Mesendoderm (in vitro differentiated cells): ENCODE data around the gene TXN.
A peak's percentile ranks its signal among the peaks of the same experiment; 100 is the strongest.

Experiments used
- DNase-seq: peaks from one replicate; pipeline ENCODE4 v3.0.0; 2013
- H2AK5ac ChIP-seq: 2 replicates; pipeline ENCODE4 v1.6.1; 2013; ENCODE audit warnings: low read length, inconsistent platforms
- H2BK120ac ChIP-seq: 2 replicates; pipeline ENCODE4 v1.6.1; 2013; ENCODE audit warnings: low read depth, mild to moderate bottlenecking, low read length, moderate library complexity, mixed read lengths
- H2BK15ac ChIP-seq: replicated peaks from 2 replicates; pipeline ENCODE4 v1.6.1; 2013; ENCODE audit warnings: low read depth, mild to moderate bottlenecking, moderate library complexity
- H2BK5ac ChIP-seq: 2 replicates; pipeline ENCODE4 v1.6.1; 2013; ENCODE audit warnings: low read length, inconsistent platforms
- H3K18ac ChIP-seq: 2 replicates; pipeline ENCODE4 v1.6.1; 2013; ENCODE audit warnings: mild to moderate bottlenecking, low read length, mixed read lengths
- H3K23ac ChIP-seq: one replicate; pipeline ENCODE4 v1.6.1; 2013; ENCODE audit warnings: low read length
- H3K27ac ChIP-seq: 2 replicates; pipeline ENCODE4 v1.5.1; 2013; ENCODE audit warnings: low read depth, mild to moderate bottlenecking, inconsistent platforms, low read length, moderate library complexity
- H3K27me3 ChIP-seq: 2 replicates; pipeline ENCODE4 v1.6.1; 2013; ENCODE audit warnings: low read length, control low read depth, mild to moderate bottlenecking, inconsistent platforms; ENCODE audit not compliant: insufficient read depth, poor library complexity
- H3K36me3 ChIP-seq: 2 replicates; pipeline ENCODE4 v1.6.1; 2013; ENCODE audit warnings: low read length, inconsistent platforms; ENCODE audit not compliant: control insufficient read depth, insufficient read depth
- H3K4ac ChIP-seq: one replicate; pipeline ENCODE4 v1.6.1; 2013; ENCODE audit warnings: low read depth, mild to moderate bottlenecking, low read length, moderate library complexity
- H3K4me1 ChIP-seq: 2 replicates; pipeline ENCODE4 v1.6.1; 2013; ENCODE audit warnings: low read depth, low read length, inconsistent platforms; ENCODE audit not compliant: control insufficient read depth
- H3K4me2 ChIP-seq: 2 replicates; pipeline ENCODE4 v1.6.1; 2013; ENCODE audit warnings: low read length
- H3K4me3 ChIP-seq: 2 replicates; pipeline ENCODE4 v1.5.1; 2013; ENCODE audit warnings: mild to moderate bottlenecking, low read length
- H3K56ac ChIP-seq: one replicate; pipeline ENCODE4 v1.6.1; 2013; ENCODE audit warnings: low read length
- H3K79me1 ChIP-seq: 2 replicates; pipeline ENCODE4 v1.6.1; 2013; ENCODE audit warnings: low read length, inconsistent platforms
- H3K79me2 ChIP-seq: 2 replicates; pipeline ENCODE4 v1.6.1; 2013; ENCODE audit warnings: mild to moderate bottlenecking, low read length; ENCODE audit not compliant: control insufficient read depth, insufficient read depth
- H3K9ac ChIP-seq: 2 replicates; pipeline ENCODE4 v1.6.1; 2013; ENCODE audit warnings: low read length, inconsistent platforms
- H4K5ac ChIP-seq: one replicate; pipeline ENCODE4 v1.6.1; 2013; ENCODE audit warnings: low read length
- H4K8ac ChIP-seq: one replicate; pipeline ENCODE4 v1.6.1; 2013; ENCODE audit warnings: low read depth, mild to moderate bottlenecking, control low read depth, low read length, moderate library complexity
- WGBS: extraction: QIAGEN DNeasy Blood & Tissue Kit; methylation state at CpG from one replicate; pipeline ENCODE4 v1.1.7; 2013; ENCODE audit warnings: low lambda C conversion rate, missing lambda C conversion rate; ENCODE audit not compliant: insufficient coverage; ENCODE audit errors: extremely low coverage; 5-methylcytosine and 5-hydroxymethylcytosine counted together

Gene TXN

DNA sequence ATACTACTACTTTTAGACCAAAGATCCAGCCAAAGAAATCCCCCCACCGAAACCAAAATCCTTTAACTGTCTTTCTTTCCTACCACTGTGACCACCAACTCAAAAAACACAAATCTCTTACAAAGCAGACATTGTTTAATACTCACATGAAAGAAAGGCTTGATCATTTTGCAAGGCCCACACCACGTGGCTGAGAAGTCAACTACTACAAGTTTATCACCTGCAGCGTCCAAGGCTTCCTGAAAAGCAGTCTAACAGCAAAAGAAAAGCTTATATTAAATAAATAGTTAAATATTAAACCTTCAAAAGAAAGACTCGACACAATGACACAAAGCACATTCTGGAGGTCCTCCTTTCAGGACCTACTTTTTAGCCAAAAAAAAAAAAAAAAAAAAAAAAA is 5.1 kb downstream of the TXN start:
- DNase-seq, result no peak
- Histone ChIP-seq H3K56ac (no peak overlapping the region), H2AK5ac (no peak overlapping the region), H3K27ac (no peak overlapping the region), H3K79me2 (peaks cover 67% of the 10 kb centered on the region), H2BK5ac (no peak overlapping the region), H3K9ac (no peak overlapping the region), H3K4me3 (no peak overlapping the region), H3K4ac (no peak overlapping the region), H4K8ac (no peak overlapping the region), H3K23ac (no peak overlapping the region), H4K5ac (no peak overlapping the region), H3K4me2 (no peak overlapping the region), H2BK15ac (no peak overlapping the region), H3K18ac (no peak overlapping the region), H3K4me1 (peaks cover 2% of the 10 kb centered on the region), H2BK120ac (no peak overlapping the region), H3K27me3 (no peaks in the 10 kb centered on the region), H3K36me3 (peaks cover 8% of the 10 kb centered on the region), H3K79me1 (peaks cover 15% of the 10 kb centered on the region)
- WGBS, result no CpG with 5 or more reads among the region's 4 CpGs

GRCh38 chr9:110249603-110250002 is 6.7 kb downstream of the TXN start:
- Histone ChIP-seq H4K5ac (no peak overlapping the region), H3K4ac (no peak overlapping the region), H3K27me3 (no peaks in the 10 kb centered on the region), H2AK5ac (no peak overlapping the region), H2BK120ac (no peak overlapping the region), H2BK5ac (no peak overlapping the region), H3K4me1 (peaks cover 1% of the 10 kb centered on the region), H2BK15ac (no peak overlapping the region), H3K79me1 (peaks cover 17% of the 10 kb centered on the region), H3K4me2 (no peak overlapping the region), H3K18ac (no peak overlapping the region), H3K27ac (no peak overlapping the region), H4K8ac (no peak overlapping the region), H3K4me3 (no peak overlapping the region), H3K79me2 (peaks cover 52% of the 10 kb centered on the region), H3K56ac (no peak overlapping the region), H3K9ac (no peak overlapping the region), H3K23ac (no peak overlapping the region), H3K36me3 (peaks cover 9% of the 10 kb centered on the region)
- no CpG with 5 or more reads among the region's 4 CpGs for WGBS
- no peak for DNase-seq

DNA sequence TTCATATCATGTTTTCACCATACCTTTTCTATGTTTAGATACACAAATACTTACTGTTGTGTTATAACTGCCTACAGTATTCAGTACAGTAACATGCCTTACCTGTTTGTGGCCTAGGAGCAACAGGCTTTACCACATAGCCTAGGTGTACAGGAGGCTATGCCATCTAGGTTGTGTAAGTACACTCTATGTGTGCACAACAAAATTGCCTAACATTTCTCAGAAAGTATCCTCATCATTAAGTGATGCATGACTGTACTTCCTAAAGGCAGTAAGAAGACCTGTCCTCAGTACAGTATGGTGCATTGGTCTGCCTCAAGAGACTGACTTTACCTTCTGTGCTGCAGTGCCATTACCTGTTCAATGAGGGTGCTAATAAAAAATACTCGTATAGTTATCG is 7.9 kb downstream of the TXN start:
- Histone ChIP-seq H3K4me2 (no peak overlapping the region), H3K4me1 (no peaks in the 10 kb centered on the region), H3K23ac (no peak overlapping the region), H3K27me3 (no peaks in the 10 kb centered on the region), H3K9ac (no peak overlapping the region), H4K5ac (no peak overlapping the region), H3K36me3 (peaks cover 9% of the 10 kb centered on the region), H2BK15ac (no peak overlapping the region), H3K79me2 (peaks cover 40% of the 10 kb centered on the region), H2BK120ac (no peak overlapping the region), H3K56ac (no peak overlapping the region), H4K8ac (no peak overlapping the region), H2BK5ac (no peak overlapping the region), H3K27ac (no peak overlapping the region), H3K4ac (no peak overlapping the region), H2AK5ac (no peak overlapping the region), H3K4me3 (no peak overlapping the region), H3K18ac (no peak overlapping the region), H3K79me1 (peaks cover 17% of the 10 kb centered on the region)
- DNase-seq, result no peak
- WGBS, result no CpG with 5 or more reads among the region's 2 CpGs

DNA sequence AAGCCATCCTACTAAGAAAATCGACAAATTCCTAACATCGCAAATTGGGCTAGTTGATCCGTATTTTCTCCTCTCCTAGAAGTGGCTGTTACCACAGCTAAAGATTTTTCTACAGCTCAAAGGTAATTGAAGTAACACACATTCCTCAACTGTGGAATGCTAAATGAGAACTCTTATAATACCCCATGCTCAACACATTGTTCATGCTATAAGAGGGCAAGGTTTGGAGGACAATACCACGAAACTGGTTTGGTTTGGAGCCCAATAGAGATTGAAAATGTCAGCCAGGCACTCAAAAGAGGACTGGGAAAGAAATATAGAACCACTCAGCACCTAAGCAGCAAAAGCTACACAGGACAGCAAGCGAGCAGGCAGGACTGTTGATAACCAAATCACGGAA is 10.1 kb downstream of the TXN start:
- Histone ChIP-seq H3K23ac (no peak overlapping the region), H3K56ac (no peak overlapping the region), H4K5ac (no peak overlapping the region), H3K79me1 (peaks cover 17% of the 10 kb centered on the region), H2BK120ac (no peak overlapping the region), H3K27me3 (no peaks in the 10 kb centered on the region), H3K18ac (no peak overlapping the region), H2BK5ac (no peak overlapping the region), H3K4me3 (no peak overlapping the region), H3K4me2 (no peak overlapping the region), H4K8ac (no peak overlapping the region), H3K4me1 (no peaks in the 10 kb centered on the region), H3K9ac (no peak overlapping the region), H3K4ac (no peak overlapping the region), H3K27ac (no peak overlapping the region), H3K79me2 (peaks cover 22% of the 10 kb centered on the region), H3K36me3 (peaks cover 12% of the 10 kb centered on the region), H2BK15ac (no peak overlapping the region), H2AK5ac (no peak overlapping the region)
- DNase-seq, result no peak
- WGBS, result no CpG with 5 or more reads among the region's 6 CpGs

- no peaks in the 10 kb centered on the region for H3K4me1 ChIP-seq
- H3K79me1 ChIP-seq, result peaks cover 12% of the 10 kb centered on the region
- no peak overlapping the region for H3K56ac ChIP-seq
- H3K9ac ChIP-seq, result no peak overlapping the region
- no peak overlapping the region for H3K4ac ChIP-seq
- WGBS, result no CpG with 5 or more reads among the region's 3 CpGs
- no peak overlapping the region for H2AK5ac ChIP-seq
- no peak overlapping the region for H3K27ac ChIP-seq
- H4K5ac ChIP-seq, result no peak overlapping the region
- no peak overlapping the region for H2BK5ac ChIP-seq
- H3K36me3 ChIP-seq, result peaks cover 9% of the 10 kb centered on the region
- no peak overlapping the region for H3K4me3 ChIP-seq
- H3K18ac ChIP-seq, result no peak overlapping the region
- H4K8ac ChIP-seq, result no peak overlapping the region
- H2BK15ac ChIP-seq, result no peak overlapping the region
- H3K27me3 ChIP-seq, result no peaks in the 10 kb centered on the region
- peaks cover 10% of the 10 kb centered on the region for H3K79me2 ChIP-seq
- no peak overlapping the region for H3K4me2 ChIP-seq
- DNase-seq, result no peak
- H2BK120ac ChIP-seq, result no peak overlapping the region
- H3K23ac ChIP-seq, result no peak overlapping the region
Observed at GRCh38 chr9:110244616-110245015, 11.7 kb downstream of the TXN start.

- H2BK15ac ChIP-seq, result no peak overlapping the region
- H3K4me2 ChIP-seq, result no peak overlapping the region
- H3K79me2 ChIP-seq, result no peaks in the 10 kb centered on the region
- H3K23ac ChIP-seq, result no peak overlapping the region
- H4K5ac ChIP-seq, result no peak overlapping the region
- no peak overlapping the region for H3K27ac ChIP-seq
- no peak overlapping the region for H2BK5ac ChIP-seq
- peaks cover 6% of the 10 kb centered on the region for H3K36me3 ChIP-seq
- no peak overlapping the region for H2AK5ac ChIP-seq
- H3K4me1 ChIP-seq, result no peaks in the 10 kb centered on the region
- no peak overlapping the region for H3K18ac ChIP-seq
- no peak overlapping the region for H3K56ac ChIP-seq
- no peaks in the 10 kb centered on the region for H3K27me3 ChIP-seq
- H3K79me1 ChIP-seq, result peaks cover 4% of the 10 kb centered on the region
- peak; percentile 75 for DNase-seq
- H2BK120ac ChIP-seq, result no peak overlapping the region
- no peak overlapping the region for H4K8ac ChIP-seq
- no peak overlapping the region for H3K4ac ChIP-seq
- no peak overlapping the region for H3K9ac ChIP-seq
- WGBS, result no CpG with 5 or more reads among the region's 1 CpG
- H3K4me3 ChIP-seq, result no peak overlapping the region
Observed at GRCh38 chr9:110241858-110242321, 14.4 kb downstream of the TXN start.
